ENCODE measurements around the gene ZNF133. TPM values are rescaled to one million over a fixed set of nuclear protein-coding genes. Genes with fewer than 3 reads are reported as not detected.
A peak's percentile ranks its signal among the peaks of the same experiment; 100 is the strongest.
"Not testable (repeated sequence)": the region's sequence is repeated elsewhere in the genome, so short reads cannot be mapped to it uniquely, and the experiment has no call there.

The ZNF133 gene
- total RNA-seq: 6.0 TPM
- long read RNA-seq, partial matches to known transcripts: 0 of 16 reads
- long read RNA-seq, other reads (novel, unspliced or antisense): 13 of 16 reads

GRCh38 chr20:18287915-18288748, at the start of gene ZNF133:
Gene ZNF133, plus strand, starts transcription at chr20:18288527. Its CDS starts 17,160 bp downstream, at chr20:18305687.
- DNase-seq (ENCODE audit: low spot score): peak; percentile 98
- intact Hi-C loops (cut with DNase I): loop anchor here (2.0 to 5.0 kb wide), 3 partner anchors 151 to 219 kb away; partner anchors contain the start of genes DZANK1, KAT14, PET117 and POLR3F

- intact Hi-C loops (cut with DNase I): no loop called here
- no peak for DNase-seq (ENCODE audit: low spot score)
Measured at GRCh38 chr20:18240997-18241396, 47.3 kb upstream of the ZNF133 start.

- intact Hi-C loops (cut with DNase I): no loop called here
- no peak for DNase-seq (ENCODE audit: low spot score)
Measured at GRCh38 chr20:18243802-18244201, 44.5 kb upstream of the ZNF133 start.

GRCh38 chr20:18248545-18248944, 39.8 kb upstream of the ZNF133 start:
- DNase-seq (ENCODE audit: low spot score); intact Hi-C loops (cut with DNase I): not testable (repeated sequence)

GRCh38 chr20:18250217-18250616, 38.1 kb upstream of the ZNF133 start:
- DNase-seq (ENCODE audit: low spot score): no peak
- intact Hi-C loops (cut with DNase I): loop anchor here (10.0 kb wide), 1 partner anchor 65 kb away; no protein-coding TSS in a partner anchor

GRCh38 chr20:18252597-18253451, 35.5 kb upstream of the ZNF133 start:
- intact Hi-C loops (cut with DNase I): loop anchor here (10.0 kb wide), 1 partner anchor 62 kb away; no protein-coding TSS in a partner anchor
- DNase-seq (ENCODE audit: low spot score): no peak

- intact Hi-C loops (cut with DNase I): loop anchor here (10.0 kb wide), 1 partner anchor 60 kb away; no protein-coding TSS in a partner anchor
- no peak for DNase-seq (ENCODE audit: low spot score)
Measured at GRCh38 chr20:18254615-18255014, 33.7 kb upstream of the ZNF133 start.

- intact Hi-C loops (cut with DNase I): loop anchor here (10.0 kb wide), 1 partner anchor 59 kb away; no protein-coding TSS in a partner anchor
- no peak for DNase-seq (ENCODE audit: low spot score)
Measured at GRCh38 chr20:18255526-18255925, 32.8 kb upstream of the ZNF133 start.

- no peak for DNase-seq (ENCODE audit: low spot score)
- intact Hi-C loops (cut with DNase I): loop anchor here (10.0 kb wide), 1 partner anchor 58 kb away; no protein-coding TSS in a partner anchor
Measured at GRCh38 chr20:18256440-18257090, 31.8 kb upstream of the ZNF133 start.

GRCh38 chr20:18258126-18258860, 30.0 kb upstream of the ZNF133 start:
- no peak for DNase-seq (ENCODE audit: low spot score)
- intact Hi-C loops (cut with DNase I): loop anchor here (10.0 kb wide), 1 partner anchor 57 kb away; no protein-coding TSS in a partner anchor

GRCh38 chr20:18259730-18260129, 28.6 kb upstream of the ZNF133 start:
- DNase-seq (ENCODE audit: low spot score): no peak

GRCh38 chr20:18263723-18264122, 24.6 kb upstream of the ZNF133 start:
- intact Hi-C loops (cut with DNase I): no loop called here
- no peak for DNase-seq (ENCODE audit: low spot score)

More at GRCh38 chr20:18259730-18260129, 28.6 kb upstream of the ZNF133 start:
- intact Hi-C loops (cut with DNase I): loop anchor here (10.0 kb wide), 1 partner anchor 55 kb away; no protein-coding TSS in a partner anchor

GRCh38 chr20:18265441-18265840, 22.9 kb upstream of the ZNF133 start:
- intact Hi-C loops (cut with DNase I): no loop called here
- no peak for DNase-seq (ENCODE audit: low spot score)

- no peak for DNase-seq (ENCODE audit: low spot score)
- intact Hi-C loops (cut with DNase I): no loop called here
Measured at GRCh38 chr20:18266282-18266681, 22.0 kb upstream of the ZNF133 start.

- intact Hi-C loops (cut with DNase I): no loop called here
- DNase-seq (ENCODE audit: low spot score): no peak
Measured at GRCh38 chr20:18267815-18268214, 20.5 kb upstream of the ZNF133 start.

- no peak for DNase-seq (ENCODE audit: low spot score)
- intact Hi-C loops (cut with DNase I): no loop called here
Measured at GRCh38 chr20:18271160-18271559, 17.2 kb upstream of the ZNF133 start.

GRCh38 chr20:18272451-18272850, 15.9 kb upstream of the ZNF133 start:
- no peak for DNase-seq (ENCODE audit: low spot score)
- intact Hi-C loops (cut with DNase I): no loop called here

- intact Hi-C loops (cut with DNase I): no loop called here
- no peak for DNase-seq (ENCODE audit: low spot score)
Measured at GRCh38 chr20:18273738-18274137, 14.6 kb upstream of the ZNF133 start.

All from cardiac septum (tissue), 1 donor.